ENCODE measurements around the gene GALNT13. TPM values are rescaled to one million over a fixed set of nuclear protein-coding genes. Genes with fewer than 3 reads are reported as not detected.

The GALNT13 gene
- total RNA-seq, 2 donors from 2014 or later = 0.33 to 5.7 TPM

DNA sequence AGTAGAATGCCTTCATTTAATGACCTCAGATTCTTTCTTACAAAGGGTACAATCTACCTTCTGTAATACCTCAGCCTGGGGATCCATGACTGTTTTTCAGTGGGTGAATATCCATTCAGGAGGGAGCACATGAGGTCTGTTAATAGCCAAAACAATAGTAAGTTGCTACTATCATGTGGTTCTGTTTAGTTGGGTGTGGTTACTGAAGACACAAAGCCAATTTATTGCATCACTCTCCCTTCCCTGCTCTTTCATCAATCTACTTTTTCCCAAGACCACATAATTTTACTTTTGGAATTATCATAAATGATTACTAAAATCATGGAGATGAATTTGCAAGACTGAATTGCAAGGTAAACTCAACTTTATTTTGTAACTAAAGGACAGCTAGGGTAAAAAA lies 254.2 kb downstream of the GALNT13 start:
- no peaks in the 10 kb centered on the region for H3K4me1 ChIP-seq
- intact Hi-C loops (cut with DNase I) = no loop called here
- H3K27me3 ChIP-seq = no peaks in the 10 kb centered on the region
- TF ChIP-seq POLR2A (IDR thresholded peaks at IDR 0.05) = no peak
- TF ChIP-seq, protein P1, sequence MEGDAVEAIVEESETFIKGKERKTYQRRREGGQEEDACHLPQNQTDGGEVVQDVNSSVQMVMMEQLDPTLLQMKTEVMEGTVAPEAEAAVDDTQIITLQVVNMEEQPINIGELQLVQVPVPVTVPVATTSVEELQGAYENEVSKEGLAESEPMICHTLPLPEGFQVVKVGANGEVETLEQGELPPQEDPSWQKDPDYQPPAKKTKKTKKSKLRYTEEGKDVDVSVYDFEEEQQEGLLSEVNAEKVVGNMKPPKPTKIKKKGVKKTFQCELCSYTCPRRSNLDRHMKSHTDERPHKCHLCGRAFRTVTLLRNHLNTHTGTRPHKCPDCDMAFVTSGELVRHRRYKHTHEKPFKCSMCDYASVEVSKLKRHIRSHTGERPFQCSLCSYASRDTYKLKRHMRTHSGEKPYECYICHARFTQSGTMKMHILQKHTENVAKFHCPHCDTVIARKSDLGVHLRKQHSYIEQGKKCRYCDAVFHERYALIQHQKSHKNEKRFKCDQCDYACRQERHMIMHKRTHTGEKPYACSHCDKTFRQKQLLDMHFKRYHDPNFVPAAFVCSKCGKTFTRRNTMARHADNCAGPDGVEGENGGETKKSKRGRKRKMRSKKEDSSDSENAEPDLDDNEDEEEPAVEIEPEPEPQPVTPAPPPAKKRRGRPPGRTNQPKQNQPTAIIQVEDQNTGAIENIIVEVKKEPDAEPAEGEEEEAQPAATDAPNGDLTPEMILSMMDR (IDR thresholded peaks at IDR 0.05) = no peak
- no peaks in the 10 kb centered on the region for H3K36me3 ChIP-seq (replicated peaks in 1 of 2; ENCODE audit: insufficient read depth in 1 of 2, low read depth in 2 of 2)
- no peak overlapping the region for H3K4me3 ChIP-seq
- H3K27ac ChIP-seq = no peak overlapping the region
- no peaks in the 10 kb centered on the region for H3K9me3 ChIP-seq
- no peak for ATAC-seq
- DNase-seq = no peak

DNA sequence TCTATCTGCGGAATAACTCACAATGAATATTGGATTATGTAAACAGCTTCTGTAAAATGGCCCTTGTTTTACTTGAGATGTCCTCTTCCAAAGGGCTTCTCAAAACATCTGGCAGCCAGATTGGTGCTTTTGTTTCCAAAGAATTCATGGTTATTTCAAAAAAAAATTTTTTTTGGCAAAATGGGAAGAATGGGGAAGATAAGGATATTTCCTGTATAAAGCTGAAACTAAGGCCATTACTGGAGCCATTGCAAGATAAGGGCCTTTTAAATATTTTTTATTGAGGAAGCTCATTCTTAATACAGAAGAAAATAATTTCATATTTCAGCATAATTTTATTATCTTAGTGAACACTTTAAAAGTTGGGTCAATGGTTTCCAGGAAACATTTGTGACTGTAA lies 259.1 kb downstream of the GALNT13 start:
- H3K36me3 ChIP-seq (replicated peaks in 1 of 2; ENCODE audit: insufficient read depth in 1 of 2, low read depth in 2 of 2) = no peaks in the 10 kb centered on the region
- ATAC-seq (no peak), DNase-seq (no peak)
- H3K4me3 ChIP-seq = no peak overlapping the region
- no peaks in the 10 kb centered on the region for H3K27me3 ChIP-seq
- H3K9me3 ChIP-seq = no peaks in the 10 kb centered on the region
- H3K4me1 ChIP-seq = no peaks in the 10 kb centered on the region
- 74 to 78% methylated on average over 1 of the region's 1 CpG for WGBS, 2 donors
- intact Hi-C loops (cut with DNase I) = no loop called here
- no peak overlapping the region for H3K27ac ChIP-seq
- TF ChIP-seq POLR2A (IDR thresholded peaks at IDR 0.05) = no peak
- TF ChIP-seq, protein P1 (IDR thresholded peaks at IDR 0.05) = no peak

DNA sequence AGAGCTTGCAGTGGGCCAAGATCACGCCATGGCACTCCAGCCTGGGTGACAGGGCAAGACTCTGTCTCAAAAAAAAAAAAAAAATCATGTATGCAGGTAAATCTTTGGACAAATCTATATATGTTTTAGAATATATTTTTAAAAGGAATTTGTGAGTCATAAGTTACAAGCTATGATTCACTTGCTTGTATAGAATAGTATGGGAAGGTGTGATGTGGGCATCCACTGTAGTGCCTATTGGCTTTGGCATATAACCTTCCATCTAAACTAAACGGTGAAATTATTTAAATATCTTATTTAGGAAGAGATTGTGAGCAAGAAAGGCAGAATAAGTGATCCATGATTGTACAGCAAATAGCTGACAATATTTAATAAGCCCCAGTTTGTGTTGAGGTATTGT lies 261.1 kb downstream of the GALNT13 start:
- H3K27me3 ChIP-seq = no peaks in the 10 kb centered on the region
- no peaks in the 10 kb centered on the region for H3K36me3 ChIP-seq (replicated peaks in 1 of 2; ENCODE audit: insufficient read depth in 1 of 2, low read depth in 2 of 2)
- intact Hi-C loops (cut with DNase I) = no loop called here
- DNase-seq (no peak), ATAC-seq (no peak)
- no peak overlapping the region for H3K4me3 ChIP-seq
- TF ChIP-seq, protein P1 (IDR thresholded peaks at IDR 0.05) = no peak
- TF ChIP-seq POLR2A (IDR thresholded peaks at IDR 0.05) = no peak
- 55 to 62% methylated on average over 2 of the region's 2 CpGs for WGBS, 2 donors
- H3K9me3 ChIP-seq = no peaks in the 10 kb centered on the region
- H3K27ac ChIP-seq = no peak overlapping the region
- no peaks in the 10 kb centered on the region for H3K4me1 ChIP-seq

DNA sequence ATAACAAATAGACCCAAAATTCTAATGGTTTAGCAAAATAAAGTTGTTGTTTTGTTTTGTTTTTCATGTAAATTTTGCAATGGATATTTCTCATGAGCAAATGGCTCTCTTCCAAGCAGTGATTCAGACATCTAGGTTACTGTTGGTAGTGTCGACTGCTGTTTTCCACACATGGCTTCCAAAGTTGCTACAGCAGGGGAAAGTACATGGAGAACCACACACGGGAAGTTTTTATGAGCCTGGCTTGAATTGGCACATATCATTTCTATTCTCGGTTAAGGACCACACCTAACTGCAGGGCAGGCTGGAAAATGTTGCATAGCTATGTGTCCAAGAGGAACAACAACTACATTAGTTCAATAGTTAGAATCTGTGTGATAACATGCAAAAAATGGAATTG lies 262.1 kb downstream of the GALNT13 start:
- no peak for TF ChIP-seq POLR2A (IDR thresholded peaks at IDR 0.05)
- TF ChIP-seq, protein P1 (IDR thresholded peaks at IDR 0.05) = no peak
- Histone ChIP-seq H3K27me3 (no peaks in the 10 kb centered on the region), H3K9me3 (no peaks in the 10 kb centered on the region), H3K4me3 (no peak overlapping the region), H3K36me3 (replicated peaks in 1 of 2; ENCODE audit: insufficient read depth in 1 of 2, low read depth in 2 of 2) (no peaks in the 10 kb centered on the region), H3K27ac (no peak overlapping the region), H3K4me1 (no peaks in the 10 kb centered on the region)
- DNase-seq (no peak), ATAC-seq (no peak)
- 56 to 69% methylated on average over 3 of the region's 3 CpGs for whole genome bisulfite sequencing, 2 donors
- intact Hi-C loops (cut with DNase I) = no loop called here

DNA sequence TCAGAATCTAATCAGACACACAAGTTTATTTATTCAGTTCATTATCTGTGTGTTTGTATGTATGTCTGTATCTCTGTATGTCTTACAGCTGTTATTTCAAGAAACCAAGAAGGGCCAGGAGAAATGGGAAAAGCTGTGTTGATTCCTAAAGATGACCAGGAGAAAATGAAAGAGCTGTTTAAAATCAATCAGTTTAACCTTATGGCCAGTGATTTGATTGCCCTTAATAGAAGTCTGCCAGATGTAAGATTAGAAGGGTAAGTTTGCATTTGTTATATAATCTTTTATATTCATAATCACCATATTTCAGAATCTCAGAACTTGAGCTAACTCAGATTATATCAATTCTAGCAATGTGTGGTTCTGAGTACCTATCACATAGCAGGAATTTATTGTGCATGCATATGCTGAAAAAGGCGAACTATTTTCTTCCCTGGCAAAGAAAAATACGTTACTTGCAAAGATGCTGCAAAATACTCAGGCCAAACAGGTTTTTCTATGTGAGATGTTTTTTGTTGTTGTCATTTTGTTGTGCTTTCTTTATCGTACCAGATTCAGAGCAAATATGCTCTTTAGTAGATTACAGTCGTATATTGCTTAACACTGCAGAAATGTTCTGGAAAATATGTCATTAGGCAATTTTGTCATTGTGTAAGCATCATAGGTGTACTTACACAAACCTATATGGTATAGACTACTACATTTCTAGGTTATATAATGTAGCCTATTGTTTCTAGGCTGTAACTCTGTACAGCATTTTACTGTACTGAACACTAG lies 268.7 kb downstream of the GALNT13 start:
- no peaks in the 10 kb centered on the region for H3K36me3 ChIP-seq (replicated peaks in 1 of 2; ENCODE audit: insufficient read depth in 1 of 2, low read depth in 2 of 2)
- ATAC-seq = no peak
- WGBS, 2 donors = 59 to 60% methylated on average over 4 of the region's 4 CpGs

More for the DNA sequence above, 268.7 kb downstream of the GALNT13 start:
- Histone ChIP-seq H3K9me3 (no peaks in the 10 kb centered on the region), H3K4me3 (no peak overlapping the region), H3K27ac (no peak overlapping the region), H3K4me1 (no peaks in the 10 kb centered on the region), H3K27me3 (no peaks in the 10 kb centered on the region)
- DNase-seq = no peak
- no peak for TF ChIP-seq POLR2A (IDR thresholded peaks at IDR 0.05)
- TF ChIP-seq, protein P1 (IDR thresholded peaks at IDR 0.05) = no peak
- intact Hi-C loops (cut with DNase I) = no loop called here
